GM18868 (cell line): ENCODE measurements around the gene CHL1.
"Not testable (repeated sequence)": the region's sequence is repeated elsewhere in the genome, so short reads cannot be mapped to it uniquely, and the experiment has no call there.

Experiments
- ATAC-seq: cut with Tn5 transposase; IDR thresholded peaks from one replicate; pipeline ENCODE4 v1.9.1; 2021; ENCODE audit warnings: mild to moderate bottlenecking, moderate library complexity; ENCODE audit not compliant: unreplicated experiment

CHL1 gene

DNA sequence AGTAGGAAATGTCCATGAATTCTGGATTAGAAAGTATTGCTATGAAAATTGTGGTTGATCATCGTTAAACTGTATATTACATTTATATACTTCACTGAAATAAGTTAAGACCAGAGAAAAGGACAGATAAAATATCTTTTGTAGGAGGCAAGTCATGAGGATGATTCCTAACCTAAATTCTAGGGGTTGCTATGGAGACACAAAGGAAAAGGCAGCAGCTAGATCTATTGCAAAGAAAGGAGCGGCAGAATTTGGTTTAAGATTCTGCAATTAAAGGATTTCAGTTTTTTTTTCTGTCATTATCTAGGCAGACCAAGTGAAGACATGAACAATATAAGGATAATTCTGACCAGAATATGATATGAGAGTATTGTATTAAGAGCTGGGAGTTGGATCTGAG is 136.1 kb downstream of the CHL1 start:
- no peak for ATAC-seq

DNA sequence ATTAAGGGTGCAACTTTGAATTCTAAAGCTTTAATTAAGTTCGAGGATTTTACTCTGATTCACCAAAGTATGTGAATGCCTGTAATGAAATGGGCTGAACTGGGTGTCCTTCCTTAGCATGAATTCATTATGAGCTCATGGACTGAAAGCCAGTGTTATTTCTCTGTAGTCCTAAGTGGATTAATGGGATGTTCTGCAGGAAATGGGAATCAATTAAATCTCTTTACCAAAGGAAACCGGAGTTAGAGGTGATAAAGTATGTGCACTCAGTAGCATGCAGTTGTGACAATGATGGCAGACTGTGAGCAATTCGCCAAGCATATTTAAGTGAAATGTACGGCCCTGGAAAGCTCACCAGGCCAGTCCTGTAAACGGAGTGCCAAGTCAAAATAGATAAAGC is 138.7 kb downstream of the CHL1 start:
- ATAC-seq: no peak

- ATAC-seq: no peak
Observed at GRCh38 chr3:339351-339750, 142.8 kb downstream of the CHL1 start.

GRCh38 chr3:341998-342397 is 145.4 kb downstream of the CHL1 start:
- ATAC-seq: no peak

DNA sequence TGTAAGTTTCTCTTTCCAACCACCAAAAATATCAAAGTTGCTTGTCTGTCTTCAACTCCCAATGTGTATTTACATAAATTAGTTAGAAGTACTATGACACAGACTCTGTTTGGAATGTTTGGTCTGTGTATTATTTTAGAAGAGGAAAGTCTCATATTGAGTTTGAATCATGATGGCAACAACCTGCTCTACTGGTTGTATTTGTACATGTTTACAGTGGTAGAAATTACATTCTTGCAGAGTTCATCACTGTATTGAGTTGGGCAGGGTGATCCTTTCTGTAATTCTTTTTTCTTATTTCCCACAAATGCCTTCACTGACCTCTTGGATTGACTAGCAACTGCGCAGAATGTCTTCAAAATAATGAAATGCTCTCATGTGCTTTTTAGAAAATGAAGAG is 149.6 kb downstream of the CHL1 start:
- no peak for ATAC-seq

DNA sequence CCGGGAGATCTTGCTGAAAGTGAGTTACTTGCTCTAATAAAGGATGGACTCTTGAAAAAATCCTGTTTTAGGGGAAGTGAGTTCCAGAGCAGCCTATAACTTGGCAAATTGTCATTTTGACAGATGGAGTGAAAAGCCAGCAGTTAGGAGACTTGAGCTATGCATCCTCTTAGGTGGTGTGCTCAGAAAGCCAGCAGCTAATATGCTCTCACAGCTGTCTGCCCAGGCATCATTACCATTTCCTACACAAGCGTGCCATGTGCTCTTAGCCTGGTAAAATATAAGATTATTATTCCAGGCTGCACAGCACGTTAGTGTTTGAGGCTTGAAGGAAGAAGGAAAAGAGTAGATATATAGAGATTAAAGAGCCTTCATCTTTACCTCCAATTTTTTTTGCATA is 151.0 kb downstream of the CHL1 start:
- ATAC-seq: no peak

DNA sequence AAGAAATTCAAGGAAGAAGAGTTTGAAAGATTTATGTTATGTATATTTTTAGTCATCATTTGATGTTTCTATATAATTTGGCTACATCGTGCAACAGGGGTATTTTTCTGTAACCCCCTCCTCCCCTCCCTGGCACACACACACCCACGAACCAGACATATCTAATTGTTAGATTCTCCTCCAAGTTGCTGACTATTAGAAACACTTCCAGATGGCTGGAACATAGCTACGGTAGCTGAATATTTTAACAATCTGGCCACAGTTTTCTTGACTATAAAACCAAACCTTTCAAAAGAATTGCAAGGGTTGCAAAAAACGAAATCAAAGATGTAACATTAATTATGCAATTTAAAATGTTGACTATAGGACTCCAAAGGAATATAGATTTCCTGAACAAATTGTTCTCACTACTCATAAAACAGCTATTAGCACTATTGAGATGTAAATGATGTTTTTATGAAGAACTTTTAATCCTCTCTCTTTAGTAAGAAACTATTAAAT is 154.4 kb downstream of the CHL1 start:
- ATAC-seq: no peak

GRCh38 chr3:352599-352998 is 156.0 kb downstream of the CHL1 start:
- no peak for ATAC-seq

- no peak for ATAC-seq
Observed at GRCh38 chr3:353191-353739, 156.7 kb downstream of the CHL1 start.

DNA sequence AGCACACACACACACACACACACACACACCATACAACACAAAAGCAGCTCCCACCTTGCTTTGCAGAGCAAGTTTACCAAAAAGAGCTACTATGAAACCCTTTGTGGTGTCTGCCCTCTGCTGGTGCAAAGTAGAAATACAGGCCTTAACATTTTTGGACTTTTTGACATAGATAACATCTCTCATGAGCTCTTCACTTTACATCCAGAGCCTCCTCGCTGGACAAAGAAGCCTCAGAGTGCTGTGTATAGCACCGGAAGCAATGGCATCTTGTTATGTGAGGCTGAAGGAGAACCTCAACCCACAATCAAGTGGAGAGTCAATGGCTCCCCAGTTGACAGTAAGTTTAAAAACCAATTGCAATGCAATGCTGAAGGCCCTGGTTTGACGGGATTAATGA is 157.9 kb downstream of the CHL1 start:
- ATAC-seq: peak; percentile 92

GRCh38 chr3:355622-356021 is 159.1 kb downstream of the CHL1 start:
- no peak for ATAC-seq

DNA sequence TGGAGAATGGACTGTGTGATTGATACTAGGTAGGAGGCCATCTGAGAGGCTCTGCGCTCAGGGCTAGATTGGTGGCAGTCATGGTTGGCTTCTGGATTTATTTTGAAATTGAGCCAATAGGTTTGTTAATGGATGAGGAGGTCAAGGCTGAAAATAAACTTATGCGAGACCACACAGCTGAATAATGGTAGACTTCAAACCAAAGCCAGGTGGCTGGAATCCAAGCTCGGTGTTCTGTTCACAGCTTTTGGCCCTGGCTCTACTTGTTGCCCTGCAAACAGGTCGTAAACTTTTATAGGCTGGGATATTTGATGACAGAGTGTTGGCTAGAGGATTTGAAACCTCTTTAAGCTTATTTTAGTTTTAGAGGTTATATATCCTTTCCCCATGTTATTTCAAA is 160.4 kb downstream of the CHL1 start:
- ATAC-seq: no peak

- peak; percentile 79 for ATAC-seq
Observed at GRCh38 chr3:359672-360071, 163.1 kb downstream of the CHL1 start.

GRCh38 chr3:362681-363338 is 166.2 kb downstream of the CHL1 start:
- ATAC-seq: no peak

- ATAC-seq: no peak
Observed at GRCh38 chr3:364287-364686, 167.7 kb downstream of the CHL1 start.

- no peak for ATAC-seq
Observed at GRCh38 chr3:365268-365667, 168.7 kb downstream of the CHL1 start.

DNA sequence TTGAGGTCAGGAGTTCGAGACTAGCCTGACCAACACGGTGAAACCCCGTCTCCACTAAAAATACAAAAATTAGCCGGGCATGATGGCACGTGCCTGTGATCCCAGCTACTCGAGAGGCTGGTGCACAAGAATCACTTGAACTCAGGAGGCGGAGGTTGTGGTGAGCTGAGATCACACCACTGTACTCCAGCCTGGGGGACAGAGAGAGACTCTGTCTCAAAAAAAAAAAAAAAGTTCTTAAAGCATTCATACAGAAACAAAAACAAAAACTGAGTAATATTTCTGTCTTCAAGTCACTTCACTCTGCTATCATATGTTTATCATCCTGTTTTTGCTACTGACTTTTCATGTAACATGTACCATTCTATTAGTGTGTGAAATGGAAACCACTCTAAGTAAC is 169.7 kb downstream of the CHL1 start:
- ATAC-seq: not testable (repeated sequence)

DNA sequence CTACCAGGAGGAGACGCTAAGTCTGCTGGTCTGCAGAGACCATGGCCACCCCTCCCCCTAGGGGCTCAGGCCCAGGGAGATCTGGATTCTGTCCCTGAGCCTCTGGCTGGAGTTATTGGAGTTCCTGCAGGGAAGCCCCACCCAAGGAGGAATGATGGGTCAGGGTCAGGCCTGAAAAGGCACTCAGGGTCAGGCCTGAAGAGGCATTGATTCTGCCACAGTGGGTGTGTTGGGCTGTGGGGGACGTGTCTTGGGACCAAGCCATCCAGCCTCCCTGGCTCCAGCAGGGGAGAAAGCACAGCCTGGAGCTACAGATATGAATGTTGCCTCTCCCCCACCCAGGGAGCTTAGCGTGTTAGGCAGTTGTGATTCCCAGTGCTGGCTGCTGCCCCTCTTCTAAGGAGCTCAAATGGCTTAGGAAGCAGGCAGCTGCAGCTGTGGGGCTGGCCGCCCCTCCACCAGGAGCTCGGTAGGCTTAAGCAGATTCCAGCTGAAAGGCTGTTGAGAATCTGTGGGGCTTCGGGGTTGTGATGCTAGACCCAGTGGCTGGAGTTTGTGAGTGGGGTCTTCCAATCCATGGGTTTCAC is 176.7 kb downstream of the CHL1 start:
- ATAC-seq: no peak

GRCh38 chr3:374459-374858 is 177.9 kb downstream of the CHL1 start:
- no peak for ATAC-seq

- ATAC-seq: peak; percentile 68
Observed at GRCh38 chr3:377158-377561, 180.6 kb downstream of the CHL1 start.

- no peak for ATAC-seq
Observed at GRCh38 chr3:380801-381200, 184.2 kb downstream of the CHL1 start.

DNA sequence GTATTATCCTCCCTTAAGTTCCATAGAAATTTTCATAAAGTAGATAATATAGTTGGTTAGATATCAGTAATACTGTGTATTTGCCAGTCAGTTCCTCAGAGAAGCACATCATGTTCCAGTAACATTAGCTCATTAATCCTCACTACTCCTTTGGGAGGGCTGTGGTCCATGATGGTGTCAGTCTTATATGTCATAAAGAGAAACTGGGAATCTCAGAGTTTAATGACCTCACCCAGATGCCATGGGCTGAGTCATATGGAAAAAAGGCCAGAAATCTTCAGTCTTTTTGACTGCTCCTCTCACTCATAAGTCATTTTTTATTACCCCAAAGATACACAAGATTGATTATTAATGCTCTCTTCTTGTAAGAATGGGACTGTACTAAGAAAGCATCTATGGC is 188.6 kb downstream of the CHL1 start:
- no peak for ATAC-seq

- ATAC-seq: no peak
Observed at GRCh38 chr3:394775-395174, 198.2 kb downstream of the CHL1 start.
